Suppressor macrophage (primary cell): ENCODE measurements around the gene PDIK1L.

Source experiments
- DNase-seq, 4 experiments: peaks; one replicate each; pipeline ENCODE4 v3.0.0-alpha.2; 2020 to 2022
- total RNA-seq, 17 experiments: gene quantifications; one replicate each; lab custom pipeline; 2026; ENCODE audit warnings: mixed read lengths in 6 of 17, inconsistent platforms in 3 of 17; lab: John Stamatoyannopoulos, UW

Gene PDIK1L
- 0.89 to 30.5 (median 12.7) reads per million in 17 experiments for total RNA-seq

GRCh38 chr1:26111530-26112406 is at the start of gene PDIK1L:
PDIK1L (plus strand) TSS chr1:26111824; CDS start chr1:26114309, 2,485 bp downstream.
- DNase-seq = peak; percentile 97 to 99 (median 98)

GRCh38 chr1:26064553-26064952 is 47.1 kb upstream of the PDIK1L start:
- no peak for DNase-seq

- no peak for DNase-seq
Measured at GRCh38 chr1:26066160-26066559, 45.5 kb upstream of the PDIK1L start.

- no peak for DNase-seq
Measured at GRCh38 chr1:26066857-26067256, 44.8 kb upstream of the PDIK1L start.

GRCh38 chr1:26067432-26067911 is 44.2 kb upstream of the PDIK1L start, which contains the start of gene TRIM63:
TRIM63 (minus strand) TSS chr1:26067630; CDS start chr1:26067494, 136 bp downstream.
- DNase-seq = no peak

GRCh38 chr1:26069941-26070295 is 41.7 kb upstream of the PDIK1L start:
- DNase-seq = no peak

- DNase-seq = peak in 1 of 4 experiments; percentile 8
Measured at GRCh38 chr1:26070296-26070962, 41.2 kb upstream of the PDIK1L start.

- no peak for DNase-seq
Measured at GRCh38 chr1:26070963-26071342, 40.7 kb upstream of the PDIK1L start.

- no peak for DNase-seq
Measured at GRCh38 chr1:26072305-26072704, 39.3 kb upstream of the PDIK1L start.

GRCh38 chr1:26075421-26076144 is 36.0 kb upstream of the PDIK1L start:
- DNase-seq = peak; percentile 5 to 37 (median 24)

- no peak for DNase-seq
Measured at GRCh38 chr1:26077524-26077923, 34.1 kb upstream of the PDIK1L start.

GRCh38 chr1:26078286-26079177 is 33.1 kb upstream of the PDIK1L start:
- DNase-seq = no peak

- no peak for DNase-seq
Measured at GRCh38 chr1:26079178-26079563, 32.5 kb upstream of the PDIK1L start.

- DNase-seq = no peak
Measured at GRCh38 chr1:26079960-26080814, 31.4 kb upstream of the PDIK1L start.

GRCh38 chr1:26081267-26082019 is 30.2 kb upstream of the PDIK1L start:
- DNase-seq = no peak

- DNase-seq = no peak
Measured at GRCh38 chr1:26082020-26082350, 29.6 kb upstream of the PDIK1L start.

- peak in 2 of 4 experiments; percentile 10 to 17 for DNase-seq
Measured at GRCh38 chr1:26083208-26083607, 28.4 kb upstream of the PDIK1L start.

GRCh38 chr1:26084091-26084561 is 27.5 kb upstream of the PDIK1L start:
- no peak for DNase-seq

GRCh38 chr1:26084844-26085243 is 26.8 kb upstream of the PDIK1L start:
- no peak for DNase-seq

- no peak for DNase-seq
Measured at GRCh38 chr1:26089125-26089524, 22.5 kb upstream of the PDIK1L start.
